ENCODE data around the gene ERC2. TPM values are rescaled to one million over a fixed set of nuclear protein-coding genes. Genes with fewer than 3 reads are reported as not detected.

The ERC2 gene
- total RNA-seq, 1 experiment from 2014 or later, result 0.90 TPM

GRCh38 chr3:56361731-56362130, 106.5 kb downstream of the ERC2 start:
- Histone ChIP-seq H3K9me3 (ENCODE audit: low read depth, low read length, poor library complexity, severe bottlenecking) (no peaks in the 10 kb centered on the region), H3K36me3 (ENCODE audit: insufficient read depth, low read length, poor library complexity, severe bottlenecking) (no peaks in the 10 kb centered on the region), H3K27me3 (replicated peaks; ENCODE audit: insufficient read depth, low read depth, low read length, poor library complexity) (no peaks in the 10 kb centered on the region), H3K4me3 (ENCODE audit: low read depth, low read length, poor library complexity, severe bottlenecking) (no peak overlapping the region), H3K27ac (ENCODE audit: low read depth, low read length, poor library complexity, severe bottlenecking) (no peak overlapping the region), H3K4me1 (ENCODE audit: insufficient read depth, low read length, poor library complexity, severe bottlenecking) (no peaks in the 10 kb centered on the region)
- no peak for TF ChIP-seq EZH2 (IDR thresholded peaks at IDR 0.05; ENCODE audit: borderline replicate concordance, low read depth, low read length, poor library complexity, severe bottlenecking)
- TF ChIP-seq, protein P1, sequence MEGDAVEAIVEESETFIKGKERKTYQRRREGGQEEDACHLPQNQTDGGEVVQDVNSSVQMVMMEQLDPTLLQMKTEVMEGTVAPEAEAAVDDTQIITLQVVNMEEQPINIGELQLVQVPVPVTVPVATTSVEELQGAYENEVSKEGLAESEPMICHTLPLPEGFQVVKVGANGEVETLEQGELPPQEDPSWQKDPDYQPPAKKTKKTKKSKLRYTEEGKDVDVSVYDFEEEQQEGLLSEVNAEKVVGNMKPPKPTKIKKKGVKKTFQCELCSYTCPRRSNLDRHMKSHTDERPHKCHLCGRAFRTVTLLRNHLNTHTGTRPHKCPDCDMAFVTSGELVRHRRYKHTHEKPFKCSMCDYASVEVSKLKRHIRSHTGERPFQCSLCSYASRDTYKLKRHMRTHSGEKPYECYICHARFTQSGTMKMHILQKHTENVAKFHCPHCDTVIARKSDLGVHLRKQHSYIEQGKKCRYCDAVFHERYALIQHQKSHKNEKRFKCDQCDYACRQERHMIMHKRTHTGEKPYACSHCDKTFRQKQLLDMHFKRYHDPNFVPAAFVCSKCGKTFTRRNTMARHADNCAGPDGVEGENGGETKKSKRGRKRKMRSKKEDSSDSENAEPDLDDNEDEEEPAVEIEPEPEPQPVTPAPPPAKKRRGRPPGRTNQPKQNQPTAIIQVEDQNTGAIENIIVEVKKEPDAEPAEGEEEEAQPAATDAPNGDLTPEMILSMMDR (conservative IDR thresholded peaks at IDR 0.05; ENCODE audit: low read depth, low read length), result no peak
- CTCF ChIA-PET, result no interaction called here
- POLR2A ChIA-PET (ENCODE audit: low non-redundant PET), result no interaction called here
- BruUV-seq (replicated peaks), result no TSS peak
- intact Hi-C loops (cut with micrococcal nuclease; ENCODE audit: unreplicated experiment), result no loop called here
- DNase-seq (ENCODE audit: low spot score), result no peak

- TF ChIP-seq, protein P1 (conservative IDR thresholded peaks at IDR 0.05; ENCODE audit: low read depth, low read length), result no peak
- TF ChIP-seq EZH2 (IDR thresholded peaks at IDR 0.05; ENCODE audit: borderline replicate concordance, low read depth, low read length, poor library complexity, severe bottlenecking), result no peak
- no peaks in the 10 kb centered on the region for H3K36me3 ChIP-seq (ENCODE audit: insufficient read depth, low read length, poor library complexity, severe bottlenecking)
- no peak overlapping the region for H3K27ac ChIP-seq (ENCODE audit: low read depth, low read length, poor library complexity, severe bottlenecking)
- H3K9me3 ChIP-seq (ENCODE audit: low read depth, low read length, poor library complexity, severe bottlenecking), result no peaks in the 10 kb centered on the region
- ChIA-PET POLR2A (ENCODE audit: low non-redundant PET) (no interaction called here), CTCF (no interaction called here)
- H3K4me1 ChIP-seq (ENCODE audit: insufficient read depth, low read length, poor library complexity, severe bottlenecking), result no peaks in the 10 kb centered on the region
- no peak overlapping the region for H3K4me3 ChIP-seq (ENCODE audit: low read depth, low read length, poor library complexity, severe bottlenecking)
- H3K27me3 ChIP-seq (replicated peaks; ENCODE audit: insufficient read depth, low read depth, low read length, poor library complexity), result no peaks in the 10 kb centered on the region
- DNase-seq (ENCODE audit: low spot score), result no peak
- BruUV-seq (replicated peaks), result no TSS peak
- intact Hi-C loops (cut with micrococcal nuclease; ENCODE audit: unreplicated experiment), result no loop called here
Observed at GRCh38 chr3:56357266-56357665, 111.0 kb downstream of the ERC2 start.

GRCh38 chr3:56356808-56357207, 111.5 kb downstream of the ERC2 start:
- POLR2A ChIA-PET (ENCODE audit: low non-redundant PET), result interaction anchor here (0.7 kb wide), 1 partner anchor 96 kb away, joined by 4 read pairs; no protein-coding TSS in a partner anchor
- CTCF ChIA-PET, result no interaction called here
- Histone ChIP-seq H3K4me3 (ENCODE audit: low read depth, low read length, poor library complexity, severe bottlenecking) (no peak overlapping the region), H3K27me3 (replicated peaks; ENCODE audit: insufficient read depth, low read depth, low read length, poor library complexity) (no peaks in the 10 kb centered on the region), H3K9me3 (ENCODE audit: low read depth, low read length, poor library complexity, severe bottlenecking) (no peaks in the 10 kb centered on the region), H3K36me3 (ENCODE audit: insufficient read depth, low read length, poor library complexity, severe bottlenecking) (no peaks in the 10 kb centered on the region), H3K4me1 (ENCODE audit: insufficient read depth, low read length, poor library complexity, severe bottlenecking) (no peaks in the 10 kb centered on the region), H3K27ac (ENCODE audit: low read depth, low read length, poor library complexity, severe bottlenecking) (no peak overlapping the region)
- BruUV-seq (replicated peaks), result no TSS peak
- no peak for DNase-seq (ENCODE audit: low spot score)
- no peak for TF ChIP-seq EZH2 (IDR thresholded peaks at IDR 0.05; ENCODE audit: borderline replicate concordance, low read depth, low read length, poor library complexity, severe bottlenecking)
- TF ChIP-seq, protein P1 (conservative IDR thresholded peaks at IDR 0.05; ENCODE audit: low read depth, low read length), result no peak
- intact Hi-C loops (cut with micrococcal nuclease; ENCODE audit: unreplicated experiment), result no loop called here

Measured in A673 (cell line).